GM18909 (cell line): ENCODE measurements around the gene THSD4.
"Not testable (repeated sequence)": the region's sequence is repeated elsewhere in the genome, so short reads cannot be mapped to it uniquely, and the experiment has no call there.

Experiments used
- ATAC-seq: cut with Tn5 transposase; IDR thresholded peaks from one replicate; pipeline ENCODE4 v1.9.1; 2021; ENCODE audit warnings: mild to moderate bottlenecking; ENCODE audit not compliant: unreplicated experiment, poor library complexity

The THSD4 gene

GRCh38 chr15:71118881-71119632 lies 3.8 kb downstream of the THSD4 start:
- ATAC-seq = no peak

GRCh38 chr15:71120428-71120944 lies 5.2 kb downstream of the THSD4 start:
- ATAC-seq = no peak

- ATAC-seq = no peak
Observed at GRCh38 chr15:71121442-71121841, 6.2 kb downstream of the THSD4 start.

GRCh38 chr15:71124937-71125790 lies 9.9 kb downstream of the THSD4 start:
- ATAC-seq = no peak

GRCh38 chr15:71125831-71126450 lies 10.7 kb downstream of the THSD4 start:
- no peak for ATAC-seq

- no peak for ATAC-seq
Observed at GRCh38 chr15:71127083-71127482, 11.8 kb downstream of the THSD4 start.

- not testable (repeated sequence) for ATAC-seq
Observed at GRCh38 chr15:71128159-71128558, 12.9 kb downstream of the THSD4 start.

GRCh38 chr15:71128939-71129562 lies 13.8 kb downstream of the THSD4 start:
- ATAC-seq = no peak

- no peak for ATAC-seq
Observed at GRCh38 chr15:71129669-71130068, 14.4 kb downstream of the THSD4 start.

GRCh38 chr15:71131601-71132362 lies 16.5 kb downstream of the THSD4 start:
- ATAC-seq = no peak

GRCh38 chr15:71133747-71134472 lies 18.6 kb downstream of the THSD4 start:
- no peak for ATAC-seq

- ATAC-seq = no peak
Observed at GRCh38 chr15:71136159-71136783, 21.0 kb downstream of the THSD4 start.

- ATAC-seq = no peak
Observed at GRCh38 chr15:71136793-71137518, 21.7 kb downstream of the THSD4 start.

- ATAC-seq = no peak
Observed at GRCh38 chr15:71138473-71138872, 23.2 kb downstream of the THSD4 start.

GRCh38 chr15:71139241-71139640 lies 24.0 kb downstream of the THSD4 start:
- ATAC-seq = no peak

GRCh38 chr15:71141572-71141971 lies 26.3 kb downstream of the THSD4 start:
- ATAC-seq = no peak

GRCh38 chr15:71142780-71143179 lies 27.5 kb downstream of the THSD4 start:
- ATAC-seq = no peak
